ENCODE results near the gene ARF6.
"Not testable (repeated sequence)": the region's sequence is repeated elsewhere in the genome, so short reads cannot be mapped to it uniquely, and the experiment has no call there.

Gene ARF6

DNA sequence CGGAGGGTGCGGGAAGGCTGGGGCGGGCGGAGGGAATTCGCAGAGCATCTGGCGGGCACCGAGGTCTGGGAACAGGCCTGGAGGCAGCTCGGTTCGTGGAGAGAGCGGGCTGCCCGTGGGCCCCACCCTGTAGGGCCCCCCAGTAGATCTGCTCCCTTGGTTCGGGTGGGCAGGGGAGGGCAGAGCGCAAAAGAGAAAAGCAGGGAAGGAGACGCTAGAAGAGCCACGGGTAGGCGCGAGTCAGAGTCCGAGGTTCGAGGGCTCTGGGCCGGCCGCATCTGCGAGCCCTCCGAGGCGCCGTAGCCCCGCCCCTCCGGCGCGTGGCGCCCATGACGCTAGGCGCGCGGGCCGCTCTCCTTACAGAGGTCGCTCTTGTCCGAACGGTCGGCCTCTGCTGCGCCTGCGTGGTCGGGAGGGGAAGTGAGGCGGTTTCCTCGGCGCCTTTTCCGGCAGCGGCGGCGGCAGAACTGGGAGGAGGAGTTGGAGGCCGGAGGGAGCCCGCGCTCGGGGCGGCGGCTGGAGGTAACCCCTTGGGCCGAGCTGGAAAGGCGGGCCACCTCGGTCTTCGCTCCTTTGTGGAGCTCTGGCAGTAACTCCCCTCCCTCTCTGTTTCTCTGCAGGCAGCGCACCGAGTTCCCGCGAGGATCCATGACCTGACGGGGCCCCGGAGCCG is at the start of gene ARF6:
Gene ARF6 (plus strand): TSS at position 447 of the 673 bp plus-strand sequence. CDS start 655 bp downstream, outside the sequence.
- peak; percentile 98 for DNase-seq (ENCODE audit: low read depth, low spot score)

DNA sequence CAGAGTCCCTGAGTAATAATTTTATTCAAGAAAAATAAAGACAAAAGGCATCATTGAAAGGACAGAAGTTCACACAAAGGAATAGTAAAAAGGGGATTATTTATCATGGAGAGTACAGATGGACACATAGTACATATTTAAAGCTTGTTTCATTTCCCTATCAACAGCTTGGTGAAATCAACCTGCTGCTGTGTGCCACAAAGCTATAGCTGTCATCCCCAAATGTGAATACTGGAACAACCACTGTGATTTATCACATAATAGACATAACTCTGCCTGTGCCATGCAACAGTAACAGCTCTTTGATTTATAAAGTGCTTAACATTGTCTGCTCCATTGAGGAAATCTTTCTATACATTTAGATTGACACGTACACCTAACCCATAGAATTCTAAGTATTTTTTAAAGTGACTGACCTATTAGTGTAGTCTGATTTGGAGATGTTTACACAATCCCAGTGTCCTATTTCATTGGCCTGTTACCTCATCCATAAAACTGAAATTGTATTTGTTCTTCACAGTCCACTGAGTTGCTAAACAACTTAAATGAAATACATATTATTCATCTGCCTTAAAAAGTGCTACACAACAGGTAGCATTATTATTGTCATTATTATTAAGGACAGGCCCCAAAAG is 43.6 kb upstream of the ARF6 start:
- DNase-seq (ENCODE audit: low read depth, low spot score) = no peak

DNA sequence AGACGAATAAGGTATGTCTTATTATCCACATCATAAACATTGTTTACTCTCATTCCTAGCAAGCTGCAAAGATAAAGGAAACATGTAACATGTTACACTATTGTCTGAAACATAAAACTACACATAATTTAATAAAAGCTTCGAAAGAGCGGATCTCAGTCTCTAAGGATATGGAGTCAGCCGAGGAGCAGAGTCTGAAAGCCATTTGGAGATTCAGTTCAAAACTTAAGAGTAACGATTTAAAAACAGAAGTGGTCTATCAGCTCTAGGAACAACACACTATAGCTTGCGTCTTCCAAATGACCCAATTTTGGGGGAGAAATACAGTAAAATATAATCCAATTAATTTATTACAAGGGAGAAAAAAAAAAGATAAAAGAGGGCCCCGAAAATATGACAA is 41.1 kb upstream of the ARF6 start:
- no peak for DNase-seq (ENCODE audit: low read depth, low spot score)

DNA sequence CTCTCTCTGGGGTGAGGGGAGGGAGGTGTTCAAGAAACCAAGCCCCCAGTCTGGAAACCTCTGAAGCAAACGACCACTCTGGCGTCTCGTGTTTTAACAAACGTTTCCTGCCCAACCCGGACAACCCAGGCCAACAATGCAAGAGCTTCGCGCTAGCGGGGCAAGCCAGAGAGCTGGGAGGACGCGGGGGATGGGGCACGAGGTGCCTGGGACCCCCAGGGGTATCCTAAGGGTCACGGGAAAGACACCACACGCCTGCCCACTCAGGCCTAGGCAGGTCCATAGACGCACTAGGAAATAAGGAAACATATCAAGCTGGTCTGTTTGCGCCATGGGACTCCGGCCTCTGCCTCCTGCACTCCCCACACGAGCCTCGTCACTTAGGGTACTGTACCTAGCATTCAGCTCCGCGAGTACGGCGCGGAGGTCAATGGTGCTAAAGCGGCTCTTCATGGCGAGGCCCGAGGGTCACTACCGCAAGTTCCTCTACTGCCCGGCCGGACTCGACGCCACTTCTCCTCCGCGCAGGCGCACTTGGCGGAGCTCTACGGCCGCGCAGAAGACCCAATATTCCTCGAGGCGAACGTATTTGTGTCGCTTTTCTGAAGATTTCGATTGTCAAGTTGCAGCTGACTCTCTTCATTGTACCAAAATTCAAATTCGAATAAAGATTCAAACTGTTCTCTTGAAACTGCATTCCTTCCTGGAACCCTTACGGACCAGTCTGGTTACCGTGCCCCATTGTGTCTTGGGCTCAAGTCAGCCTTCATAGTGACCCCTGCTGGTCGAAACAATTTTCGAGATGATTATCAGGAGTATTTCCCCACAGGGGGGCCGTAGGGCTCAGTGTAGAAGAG is 40.4 kb upstream of the ARF6 start, which contains the start of gene NEMF:
Gene NEMF (minus strand): TSS at position 488 of the 857 bp plus-strand sequence. CDS start 35 bp downstream, at position 453.
- DNase-seq (ENCODE audit: low read depth, low spot score) = peak; percentile 95

DNA sequence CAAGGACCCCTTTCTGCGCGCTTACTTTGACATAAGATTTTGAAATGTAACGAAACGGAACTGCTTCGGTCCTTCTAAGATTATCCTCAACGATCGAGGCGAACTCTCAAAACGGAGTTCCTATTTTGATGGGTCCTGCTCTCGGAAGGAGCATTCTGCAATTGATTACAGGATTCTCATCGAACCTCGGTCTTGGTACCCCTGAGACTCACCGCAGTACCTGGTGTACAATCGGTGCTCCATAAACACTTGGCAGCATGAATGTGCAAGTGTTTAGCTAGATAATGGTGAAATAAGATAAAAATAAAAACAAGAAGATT is 39.8 kb upstream of the ARF6 start:
- DNase-seq (ENCODE audit: low read depth, low spot score) = no peak

DNA sequence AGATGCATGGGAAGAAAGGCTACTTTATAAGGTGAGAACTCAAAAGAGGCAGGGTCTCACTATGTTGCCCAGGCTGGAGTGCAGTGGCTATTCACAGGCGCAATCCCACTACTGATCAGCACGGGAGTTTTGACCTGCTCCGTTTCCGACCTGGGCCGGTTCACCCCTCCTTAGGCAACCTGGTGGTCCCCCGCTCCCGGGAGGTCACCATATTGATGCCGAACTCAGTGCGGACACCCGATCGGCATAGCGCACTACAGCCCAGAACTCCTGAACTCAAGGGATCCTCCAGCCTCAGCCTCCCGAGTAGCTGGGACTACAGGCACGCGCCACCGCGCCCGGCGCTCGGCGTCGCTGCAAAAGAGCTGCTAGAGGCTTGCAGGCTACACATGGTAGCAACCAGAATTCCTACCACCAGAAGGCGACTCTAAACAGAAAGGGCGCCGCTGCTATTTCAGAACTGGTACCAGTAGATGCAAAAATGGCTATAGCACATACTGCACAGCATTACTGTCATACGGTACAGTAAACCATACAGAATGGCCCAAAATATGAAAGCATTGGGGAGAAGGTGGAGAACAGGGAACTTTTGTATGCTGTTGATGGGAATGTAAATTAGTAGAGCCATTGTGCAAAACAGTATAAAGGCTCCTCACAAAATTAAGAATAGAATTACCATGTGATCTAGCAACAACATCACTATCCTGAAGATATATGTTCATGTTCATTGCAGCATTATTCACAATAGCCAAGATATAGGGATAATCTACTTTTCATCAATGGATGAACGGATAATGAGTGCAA is 39.1 kb upstream of the ARF6 start:
- DNase-seq (ENCODE audit: low read depth, low spot score) = peak; percentile 92

DNA sequence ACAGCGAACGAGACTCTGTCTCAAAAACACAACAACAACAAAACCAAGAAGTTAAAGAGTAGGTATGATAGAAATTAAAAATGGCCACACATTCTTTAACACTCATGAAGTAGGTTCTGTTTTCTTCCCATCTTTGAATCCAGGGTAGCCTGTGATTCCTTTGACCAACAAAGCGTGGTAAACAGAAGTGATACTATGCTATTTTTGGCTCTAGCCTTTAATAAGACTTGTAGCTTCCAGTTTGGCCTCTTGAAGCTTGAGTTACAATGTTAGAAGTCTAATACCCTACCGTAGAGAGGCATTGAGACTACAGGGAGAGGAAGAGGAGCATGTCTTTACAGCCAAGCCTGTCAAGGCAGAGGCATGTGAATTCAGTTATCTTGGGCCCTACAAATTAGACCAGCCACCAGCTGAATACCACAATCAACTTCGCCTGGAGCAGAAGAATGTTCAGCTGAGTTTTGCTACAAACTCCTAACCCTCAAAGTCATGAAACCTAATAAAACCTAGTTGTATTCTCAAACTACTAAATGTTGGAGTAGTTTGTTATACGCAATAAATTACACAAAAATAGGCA is 35.4 kb upstream of the ARF6 start:
- DNase-seq (ENCODE audit: low read depth, low spot score) = no peak

DNA sequence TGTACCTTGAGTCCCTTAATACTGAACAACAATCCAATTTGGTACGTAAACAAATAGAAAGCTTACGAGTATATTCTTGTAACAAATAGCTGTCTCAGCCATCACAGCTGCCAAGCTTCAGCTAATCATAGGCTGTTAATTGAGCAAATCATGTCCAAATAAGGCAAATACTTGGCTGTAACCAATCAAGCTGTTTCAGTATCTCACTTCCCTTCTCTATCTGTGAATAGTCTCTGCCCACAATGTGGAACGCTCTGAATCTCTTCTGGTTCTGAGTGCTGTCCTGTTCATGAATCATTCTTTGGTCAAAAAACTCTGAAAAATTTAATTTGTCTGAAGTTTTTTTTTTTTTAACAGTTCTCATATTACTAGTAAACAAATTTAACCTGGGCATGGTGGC is 34.5 kb upstream of the ARF6 start:
- no peak for DNase-seq (ENCODE audit: low read depth, low spot score)

DNA sequence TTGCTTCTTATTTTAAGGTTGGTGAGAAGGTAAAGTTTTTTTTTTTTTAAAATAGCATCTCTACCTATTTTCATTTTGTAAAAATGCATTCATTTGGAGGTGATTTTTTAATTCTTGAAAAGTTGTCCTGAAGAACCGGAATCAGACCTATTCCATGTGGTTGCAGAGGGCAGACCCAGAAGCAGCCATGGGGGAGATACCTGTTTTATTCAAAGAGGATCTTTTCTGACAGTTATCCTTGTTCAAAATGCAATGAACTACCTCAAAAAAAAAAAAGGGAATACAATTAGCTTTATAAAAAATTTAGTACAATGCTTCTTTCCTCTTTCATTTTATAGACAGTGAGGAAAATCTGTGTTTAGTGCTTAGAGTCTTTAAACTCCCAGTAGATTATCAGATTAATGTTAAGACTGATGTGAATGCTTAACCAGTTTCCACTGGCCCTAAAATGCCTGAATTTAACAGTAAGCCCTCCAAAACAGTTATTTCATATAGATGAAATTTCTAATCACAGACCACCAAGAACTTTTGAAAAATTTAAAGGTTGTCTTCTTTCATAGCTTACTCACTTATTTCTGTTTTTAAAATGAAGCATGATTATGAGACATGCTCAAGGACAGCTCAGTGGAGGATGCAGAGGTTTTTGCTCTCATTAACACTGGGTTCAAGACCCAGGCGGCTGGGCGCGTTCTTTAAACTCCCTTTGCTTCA is 31.7 kb upstream of the ARF6 start:
- no peak for DNase-seq (ENCODE audit: low read depth, low spot score)

DNA sequence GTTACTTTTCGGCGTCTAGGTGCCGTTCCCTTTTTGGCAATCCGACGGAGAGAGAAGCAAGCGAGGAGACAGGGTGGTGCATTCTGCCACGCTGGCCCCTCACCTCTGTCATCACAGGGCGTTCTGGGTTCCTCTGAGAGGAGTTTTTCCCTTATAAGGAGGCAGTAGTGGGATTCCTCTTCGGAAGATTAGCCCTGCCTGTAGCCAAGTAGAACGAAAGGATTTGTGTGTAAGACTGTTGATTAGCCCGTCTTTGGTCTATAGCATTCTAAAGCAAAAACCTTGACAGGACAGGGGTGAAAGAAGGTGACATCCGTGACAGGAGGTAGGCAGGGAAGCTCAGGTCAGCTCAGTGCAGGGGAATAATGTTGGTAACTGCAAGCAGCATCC is 31.2 kb upstream of the ARF6 start:
- peak; percentile 91 for DNase-seq (ENCODE audit: low read depth, low spot score)

DNA sequence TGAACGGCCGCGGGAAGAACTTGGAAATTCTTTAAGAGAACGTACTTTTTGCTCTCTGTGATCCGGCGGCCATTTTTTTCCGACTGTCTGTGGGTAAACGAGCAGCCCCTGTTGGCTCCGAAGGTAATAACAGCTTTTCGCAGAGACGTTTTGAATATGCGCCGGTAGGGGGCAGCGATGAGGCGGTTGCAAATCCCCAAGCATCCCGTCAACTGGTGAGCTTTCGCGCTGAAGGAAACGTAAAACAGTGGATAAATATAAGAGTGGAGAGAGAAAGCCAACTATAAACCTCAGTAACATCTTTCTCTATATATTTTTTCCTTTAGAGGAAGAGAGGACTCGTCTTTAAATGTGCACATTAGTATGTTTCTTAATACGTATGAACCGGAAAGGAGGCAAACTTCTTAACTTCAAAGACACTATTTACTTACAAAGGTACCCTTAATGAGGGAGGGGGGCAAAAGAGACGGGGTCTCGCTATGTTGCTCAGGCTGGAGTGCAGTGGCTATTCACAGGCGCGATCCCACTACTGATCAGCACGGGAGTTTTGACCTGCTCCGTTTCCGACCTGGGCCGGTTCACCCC is 30.7 kb upstream of the ARF6 start:
- DNase-seq (ENCODE audit: low read depth, low spot score) = peak; percentile 99

DNA sequence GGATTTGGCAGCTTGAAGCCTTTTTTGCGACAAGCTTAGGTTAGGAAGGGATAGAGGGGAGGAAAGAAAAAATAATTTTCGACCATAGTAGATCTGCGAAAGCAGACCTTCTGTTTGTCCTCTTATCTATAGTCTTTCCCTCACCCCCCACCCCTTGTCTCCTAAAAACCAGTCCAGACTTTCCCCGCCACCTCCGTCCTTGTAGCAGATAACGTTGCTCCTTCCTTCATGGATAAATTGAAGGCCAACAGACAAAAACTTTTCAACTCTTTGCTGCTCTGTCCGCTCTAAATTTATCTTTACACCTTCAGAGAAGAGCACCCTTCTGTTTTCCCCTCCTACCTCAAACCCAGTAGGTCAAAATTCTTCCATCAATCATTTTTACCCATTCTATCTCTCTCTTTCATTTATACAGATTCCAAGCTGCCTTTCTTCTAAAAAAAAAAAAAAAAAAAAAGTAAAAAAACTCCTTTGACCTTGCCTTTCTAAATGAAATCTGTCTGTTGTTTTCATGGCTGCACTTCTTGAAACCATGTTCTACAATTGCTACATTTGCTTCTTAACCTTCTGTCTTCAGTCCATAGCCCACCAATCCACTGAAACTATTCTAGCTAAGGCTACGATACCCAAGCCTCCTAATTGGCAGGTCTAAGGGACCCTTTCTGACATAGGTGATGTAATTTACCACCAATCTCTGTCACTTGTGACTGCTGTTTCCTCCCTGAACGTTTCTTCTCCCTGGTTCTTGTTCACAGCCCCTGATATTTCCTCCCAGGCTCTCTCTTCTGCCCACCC is 29.2 kb upstream of the ARF6 start:
- no peak for DNase-seq (ENCODE audit: low read depth, low spot score)

DNA sequence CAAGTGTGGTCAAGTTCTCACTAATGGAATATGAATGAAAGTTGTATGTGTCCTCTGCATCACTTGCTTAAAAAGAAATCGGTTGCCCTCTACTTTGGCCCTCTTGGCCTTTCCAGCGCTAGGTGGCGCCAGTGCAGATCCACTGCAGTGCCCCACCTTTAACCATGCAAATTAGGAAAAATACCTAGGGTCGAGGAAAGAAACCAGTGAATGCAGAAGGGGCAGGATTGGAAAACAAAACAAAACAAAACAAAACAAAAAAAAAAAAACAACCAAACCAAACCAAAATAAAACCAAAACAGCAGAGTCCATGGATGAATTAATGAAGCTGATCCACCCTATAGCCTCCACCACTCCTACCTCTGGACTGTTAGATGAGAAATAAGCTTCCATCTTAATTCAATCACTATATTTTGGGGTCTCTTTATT is 27.4 kb upstream of the ARF6 start:
- DNase-seq (ENCODE audit: low read depth, low spot score) = peak; percentile 85

DNA sequence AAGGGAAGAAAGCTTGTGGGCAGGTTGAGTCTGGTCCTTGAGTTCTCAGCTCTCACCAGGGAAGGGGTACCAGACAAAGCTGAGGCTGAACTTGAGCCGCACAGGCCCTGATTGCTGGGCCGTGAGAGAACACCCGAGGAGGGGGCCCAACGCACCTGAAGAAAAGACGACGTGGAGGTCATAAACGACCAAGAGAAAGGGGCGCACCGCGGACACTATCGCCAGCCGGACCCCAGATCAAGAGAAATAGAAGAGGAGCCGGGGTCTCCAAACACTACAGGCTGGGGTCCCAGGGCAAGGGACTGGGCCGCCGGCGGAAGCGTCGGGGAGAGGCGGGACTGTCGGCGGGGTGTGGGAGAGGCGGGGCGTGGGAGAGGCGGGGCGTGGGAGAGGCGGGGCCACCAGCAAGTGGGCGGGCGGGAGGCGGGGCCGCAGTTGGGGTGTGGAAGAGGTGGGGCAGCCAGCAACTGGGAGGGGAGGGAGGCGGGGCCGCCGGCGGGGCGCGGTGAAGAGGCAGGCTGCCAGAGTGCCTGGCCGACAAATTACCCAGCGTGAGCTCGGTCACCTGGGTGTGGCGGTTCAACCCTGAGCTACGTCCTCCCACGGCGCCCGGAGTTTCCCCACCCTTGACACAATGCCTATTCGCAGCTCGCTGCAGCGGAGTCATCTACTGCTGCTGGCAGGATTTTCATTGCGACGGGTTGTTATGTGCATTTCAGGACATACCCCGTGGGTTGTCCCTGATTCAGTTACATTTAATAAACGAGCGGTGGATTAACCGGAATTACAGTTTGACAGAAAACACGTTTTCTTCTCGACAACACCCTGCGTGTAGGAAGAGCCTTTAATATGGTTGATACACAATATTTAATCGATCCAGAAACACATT is 24.8 kb upstream of the ARF6 start:
- DNase-seq (ENCODE audit: low read depth, low spot score) = peak; percentile 92

DNA sequence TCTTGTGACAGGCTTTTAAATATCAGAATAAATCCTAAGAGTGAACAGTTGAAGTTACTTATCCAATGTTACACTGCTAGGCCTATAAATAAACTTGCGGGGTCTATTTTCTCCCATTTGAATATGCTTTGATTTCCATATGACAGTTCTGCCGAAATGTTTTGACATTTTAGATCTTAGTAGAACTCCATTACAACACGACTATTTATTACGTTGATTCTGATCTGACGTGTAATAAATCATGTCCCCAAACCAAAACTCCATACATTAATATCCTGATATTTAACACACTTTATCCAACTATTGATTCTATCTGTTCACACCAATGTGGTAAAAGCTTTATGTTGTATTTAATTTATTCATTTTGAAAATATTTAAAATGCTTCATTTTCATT is 24.2 kb upstream of the ARF6 start:
- DNase-seq (ENCODE audit: low read depth, low spot score) = no peak

DNA sequence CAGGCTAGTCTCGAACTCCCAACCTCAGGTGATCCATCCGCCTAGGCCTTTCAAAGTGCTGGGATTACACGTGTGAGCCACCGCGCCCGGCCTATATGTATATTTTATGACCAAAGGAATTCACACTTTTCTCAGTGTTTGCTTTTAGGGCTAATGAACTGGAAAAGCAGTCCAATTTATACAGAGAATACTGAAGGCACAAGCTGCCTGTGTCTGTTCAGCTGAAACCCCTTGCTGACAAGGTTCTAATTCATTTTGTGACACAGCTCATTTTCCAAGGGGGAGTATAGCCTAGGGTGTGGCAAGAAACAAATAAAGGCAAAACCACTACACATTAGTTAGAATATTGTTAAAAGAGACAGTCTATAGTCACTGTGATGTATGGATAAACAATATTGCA is 22.0 kb upstream of the ARF6 start:
- DNase-seq (ENCODE audit: low read depth, low spot score) = no peak

DNA sequence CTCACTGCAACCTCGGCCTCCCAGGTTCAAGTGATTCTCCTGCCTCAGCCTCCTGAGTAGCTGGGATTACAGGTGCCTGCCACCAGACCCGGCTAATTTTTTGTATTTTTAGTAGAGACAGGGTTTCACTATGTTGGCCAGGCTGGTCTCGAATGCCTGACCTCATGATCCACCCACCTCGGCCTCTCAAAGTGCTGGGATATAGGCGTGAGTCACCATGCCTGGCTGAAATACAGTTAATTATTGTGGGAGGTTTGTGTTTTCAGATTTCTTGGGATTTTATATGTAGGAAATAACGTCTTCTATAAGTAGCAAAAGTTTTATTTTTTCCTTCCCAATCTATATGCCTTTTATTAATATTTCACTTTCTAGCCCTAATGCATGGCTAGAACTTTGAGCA is 19.3 kb upstream of the ARF6 start:
- DNase-seq (ENCODE audit: low read depth, low spot score) = not testable (repeated sequence)

DNA sequence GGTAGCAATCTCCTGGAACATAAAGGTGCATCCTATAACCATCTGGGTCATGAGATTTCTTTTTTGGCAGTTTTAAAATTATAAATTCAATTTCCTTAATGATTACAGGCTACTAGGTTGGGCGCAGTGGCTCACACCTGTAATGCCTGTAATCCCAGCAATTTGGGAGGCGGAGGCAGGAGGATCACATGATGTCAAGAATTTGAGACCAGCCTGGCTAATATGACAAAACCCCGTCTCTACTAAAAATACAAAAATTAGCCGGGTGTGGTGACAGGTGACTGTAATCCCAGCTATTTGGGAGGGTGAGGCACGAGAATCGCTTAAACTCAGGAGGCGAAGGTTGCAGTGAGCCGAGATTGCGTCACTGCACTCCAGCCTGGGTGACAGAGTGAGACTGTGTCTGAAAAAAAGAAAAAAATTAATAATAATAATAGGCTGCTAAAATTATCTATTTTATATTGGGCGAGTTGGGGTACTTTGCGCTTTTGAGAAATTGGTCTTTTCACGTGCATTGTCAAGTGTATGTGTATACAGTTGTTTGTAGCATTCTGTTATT is 17.2 kb upstream of the ARF6 start:
- no peak for DNase-seq (ENCODE audit: low read depth, low spot score)
